HepG2 (cell line): ENCODE measurements around the gene C2orf81. TPM values are rescaled to one million over a fixed set of nuclear protein-coding genes. Genes with fewer than 3 reads are reported as not detected.
A peak's percentile ranks its signal among the peaks of the same experiment; 100 is the strongest.

Experiments used
- ARNT ChIP-seq: fragments of 450-650 bp; IDR thresholded peaks from 2 replicates; pipeline ENCODE4 v1.6.1; 2017
- CREB1 ChIP-seq, 2 experiments: fragments of 450-650 bp in 1 of 2; IDR thresholded peaks; 2 replicates each; pipeline ENCODE4 v1.6.1; 2016 to 2017; ENCODE audit warnings: control low read depth in 1 of 2, mild to moderate bottlenecking in 1 of 2, missing compliant biosample characterization in 1 of 2, missing genetic modification characterization in 1 of 2
- FOXA3 ChIP-seq: IDR thresholded peaks from 2 replicates; pipeline ENCODE4 v1.6.1; 2016; ENCODE audit warnings: missing genetic modification reagents, missing compliant biosample characterization
- IRF9 ChIP-seq: sonication (generic); formaldehyde crosslinking; IDR thresholded peaks from 2 replicates; pipeline ENCODE4 v1.8.0; 2022; ENCODE audit warnings: missing genetic modification reagents, mild to moderate bottlenecking, borderline replicate concordance
- KDM5A ChIP-seq: fragments of 200-600 bp; sonication (generic); IDR thresholded peaks from 2 replicates; pipeline ENCODE4 v1.7.0; 2018; ENCODE audit warnings: antibody characterized with exemption, mild to moderate bottlenecking, low read length, borderline replicate concordance
- KLF13 ChIP-seq: sonication (generic); formaldehyde crosslinking; IDR thresholded peaks from 2 replicates; pipeline ENCODE4 v1.4.0; 2020; ENCODE audit warnings: mild to moderate bottlenecking, missing genetic modification reagents
- MTF2 ChIP-seq: sonication (generic); formaldehyde crosslinking; IDR thresholded peaks from 2 replicates; pipeline ENCODE4 v1.5.0; 2020; ENCODE audit warnings: missing genetic modification reagents, borderline replicate concordance
- NFAT5 ChIP-seq: sonication (generic); formaldehyde crosslinking; IDR thresholded peaks from 2 replicates; pipeline ENCODE4 v1.4.0; 2020; ENCODE audit warnings: missing genetic modification reagents
- NR2C2 ChIP-seq: sonication (generic); formaldehyde crosslinking; IDR thresholded peaks from 2 replicates; pipeline ENCODE4 v1.4.0; 2020; ENCODE audit warnings: missing genetic modification reagents, mild to moderate bottlenecking, moderate library complexity, borderline replicate concordance
- TFE3 ChIP-seq: IDR thresholded peaks from 2 replicates; pipeline ENCODE4 v1.6.1; 2016
- ZBTB37 ChIP-seq: sonication (generic); formaldehyde crosslinking; IDR thresholded peaks from 2 replicates; pipeline ENCODE4 v1.4.0; 2020; ENCODE audit warnings: mild to moderate bottlenecking, missing genetic modification reagents
- ZC3H4 ChIP-seq: sonication (generic); formaldehyde crosslinking; IDR thresholded peaks from 2 replicates; pipeline ENCODE4 v1.4.0; 2020; ENCODE audit warnings: missing genetic modification reagents, borderline replicate concordance
- ZNF143 ChIP-seq: sonication (generic); formaldehyde crosslinking; IDR thresholded peaks from 2 replicates; pipeline ENCODE4 v1.4.0; 2020; ENCODE audit warnings: missing genetic modification reagents
- ZNF350 ChIP-seq: sonication (generic); formaldehyde crosslinking; IDR thresholded peaks from 2 replicates; pipeline ENCODE4 v1.4.0; 2020; ENCODE audit warnings: mild to moderate bottlenecking, low read depth, missing genetic modification reagents, borderline replicate concordance
- ZNF546 ChIP-seq: sonication (generic); formaldehyde crosslinking; conservative IDR thresholded peaks from 2 replicates; pipeline ENCODE4 v1.8.1; 2023; ENCODE audit warnings: mild to moderate bottlenecking, missing genetic modification reagents
- ZNF710 ChIP-seq: sonication (generic); formaldehyde crosslinking; IDR thresholded peaks from 2 replicates; pipeline ENCODE4 v1.5.0; 2020; ENCODE audit warnings: mild to moderate bottlenecking, missing genetic modification reagents, borderline replicate concordance
- ZNF790 ChIP-seq: sonication (generic); formaldehyde crosslinking; IDR thresholded peaks from 2 replicates; pipeline ENCODE4 v1.8.0; 2022; ENCODE audit warnings: missing genetic modification reagents, mild to moderate bottlenecking, borderline replicate concordance
- polyA plus RNA-seq, 8 experiments: library from polyadenylated mRNA; depleted of rRNA in 3 of 8; stranded (reverse) in 7 of 8; unstranded in 1 of 8; fragments of >200 nt; fragmentation: Illumina TruSeq in 4 of 8; extraction: Trizol in 4 of 8; gene quantifications; 2 replicates each; pipeline versions ENCODE4 v1.2.1 to v1.2.3, GENCODE V29; 2011 to 2016; ENCODE audit warnings: low read depth in 4 of 8, missing spikeins in 1 of 8, mixed read lengths in 1 of 8; ENCODE audit not compliant: insufficient read depth in 1 of 8
- total RNA-seq, 5 experiments: library from RNA; depleted of rRNA; stranded (reverse); fragments of >200 nt; fragmentation: Illumina TruSeq; extraction: Trizol; gene quantifications; 2 replicates each; pipeline ENCODE4 v1.2.3, GENCODE V29; 2016; ENCODE audit warnings: low read depth in 1 of 5

C2orf81 gene
- total and polyA plus RNA-seq, 2 of the 13 experiments (the other 11 are each of a cell fraction or from before 2014, with no cell fraction given) = 0.15 to 0.17 TPM

GRCh38 chr2:74413001-74413698 lies 8.3 kb downstream of the C2orf81 start (continued):
- TF ChIP-seq NFAT5 (CRISPR knock-in tag) (no peak), ZNF350 (CRISPR knock-in tag) (peak; percentile 45; the same call in 1 of the 2 replicates), CREB1 (IDR thresholded peaks at IDR 0.05) (no peak), CREB1 (CRISPR knock-in tag; IDR thresholded peaks at IDR 0.05) (no peak), ZNF790 (no peak), ZNF143 (CRISPR knock-in tag) (no peak), MTF2 (CRISPR knock-in tag) (no peak), ARNT (no peak), FOXA3 (peak; percentile 56; the same call in 1 of the 2 replicates), ZNF710 (CRISPR knock-in tag) (0 out of 2 replicates have a peak, but pooled peaks have one; percentile 37), ZBTB37 (CRISPR knock-in tag) (no peak), NR2C2 (no peak), ZC3H4 (CRISPR knock-in tag) (no peak), KDM5A (no peak), KLF13 (no peak), IRF9 (CRISPR knock-in tag) (no peak), ZNF546 (CRISPR knock-in tag) (no peak), TFE3 (CRISPR knock-in tag) (peak; percentile 13; the same call in 1 of the 2 replicates)
